A549 (cell line): ENCODE data around the gene GPR176. TPM values are rescaled to one million over a fixed set of nuclear protein-coding genes. Genes with fewer than 3 reads are reported as not detected.

ENCODE experiments used
- ATAC-seq, 2 experiments: fragments of 200-7000 bp in 1 of 2; fragments of >200 bp in 1 of 2; cut with Nextera tagmentation in 1 of 2; cut with Tn5 transposase in 1 of 2; 3 replicates each; pipeline versions ENCODE4 v1.8.0 to v1.9.1; 2018 to 2020; ENCODE audit warnings: mild to moderate bottlenecking in 1 of 2, moderate library complexity in 1 of 2
- CTCF ChIA-PET: fragments of 300-600 bp; sonication (Branson Sonifier 250); formaldehyde crosslinking; extraction: SDS; loops from one replicate; lab custom pipeline; 2021; ENCODE audit warnings: antibody characterized with exemption, inconsistent platforms; lab: Yijun Ruan, JAX
- POLR2A ChIA-PET: fragments of 350-600 bp; formaldehyde crosslinking; extraction: SDS; loops from one replicate; lab custom pipeline; 2021; ENCODE audit warnings: antibody characterized with exemption, inconsistent platforms; lab: Yijun Ruan, JAX
- DNase-seq, 2 experiments: peaks; one replicate each; pipeline versions ENCODE4 v3.0.0 to v3.0.0-alpha.2; 2011 to 2016; ENCODE audit warnings: low read depth in 1 of 2, low spot score in 1 of 2
- FAIRE-seq: peaks from 2 replicates; lab custom pipeline; 2011; peaks lifted over from hg19 to GRCh38; lab: Jason Lieb, UNC
- H3K27ac ChIP-seq, 2 experiments: fragments of >200 bp; sonication (Bioruptor Twin); formaldehyde crosslinking; 3 replicates each; pipeline ENCODE4 v1.5.1; 2016 to 2017
- H3K4me1 ChIP-seq: fragments of >200 bp; sonication (Bioruptor Twin); formaldehyde crosslinking; 3 replicates; pipeline ENCODE4 v1.6.1; 2016
- H3K4me2 ChIP-seq: fragments of >200 bp; sonication (Bioruptor Twin); formaldehyde crosslinking; 3 replicates; pipeline ENCODE4 v1.6.1; 2016
- H3K4me3 ChIP-seq: fragments of >200 bp; sonication (Bioruptor Twin); formaldehyde crosslinking; 3 replicates; pipeline ENCODE4 v1.5.1; 2016
- H3K9me3 ChIP-seq: fragments of >200 bp; sonication (Bioruptor Twin); formaldehyde crosslinking; 3 replicates; pipeline ENCODE4 v1.6.1; 2016
- ATOH8 ChIP-seq: fragments of 250-450 bp; sonication (Bioruptor Pico); IDR thresholded peaks from 2 replicates; pipeline ENCODE4 v1.5.0; 2020; ENCODE audit warnings: low read depth, mild to moderate bottlenecking, moderate library complexity
- CEBPB ChIP-seq, 2 experiments: fragments of >200 bp in 1 of 2; sonication (Bioruptor Twin) in 1 of 2; formaldehyde crosslinking in 1 of 2; IDR thresholded peaks; 2 replicates each; pipeline ENCODE4 v1.6.1; 2012 to 2016
- CHD4 ChIP-seq: fragments of 200-600 bp; sonication (generic); IDR thresholded peaks from 2 replicates; pipeline ENCODE4 v1.6.1; 2016; ENCODE audit warnings: antibody characterized with exemption, mild to moderate bottlenecking, borderline replicate concordance
- E2F6 ChIP-seq: IDR thresholded peaks from 2 replicates; pipeline ENCODE4 v1.6.1; 2012; ENCODE audit warnings: low read depth, borderline replicate concordance
- EHMT2 ChIP-seq: fragments of 200-600 bp; sonication (generic); IDR thresholded peaks from 2 replicates; pipeline ENCODE4 v1.6.1; 2016; ENCODE audit warnings: antibody characterized with exemption, low read depth, mild to moderate bottlenecking, moderate library complexity
- EP300 ChIP-seq, 2 experiments: fragments of >200 bp; sonication (Bioruptor Twin); formaldehyde crosslinking; IDR thresholded peaks; 2 replicates in 1 of 2; 3 replicates in 1 of 2; pipeline ENCODE4 v1.6.1; 2016 to 2017
- ESRRA ChIP-seq: fragments of 150-350 bp; IDR thresholded peaks from 2 replicates; pipeline ENCODE4 v1.6.1; 2014; ENCODE audit warnings: mild to moderate bottlenecking, low read length, borderline replicate concordance
- HDAC2 ChIP-seq: fragments of 200-600 bp; sonication (generic); IDR thresholded peaks from 2 replicates; pipeline ENCODE4 v1.6.1; 2016
- HES2 ChIP-seq: fragments of >200 bp; sonication (Bioruptor Twin); formaldehyde crosslinking; IDR thresholded peaks from 2 replicates; pipeline ENCODE4 v1.6.1; 2016
- HEYL ChIP-seq: fragments of 250-450 bp; sonication (Bioruptor Pico); IDR thresholded peaks from 2 replicates; pipeline ENCODE4 v1.8.0; 2021; ENCODE audit warnings: mild to moderate bottlenecking, moderate library complexity
- HMGXB4 ChIP-seq: fragments of 250-450 bp; sonication (Bioruptor Pico); IDR thresholded peaks from 2 replicates; pipeline ENCODE4 v1.5.0; 2021; ENCODE audit warnings: mild to moderate bottlenecking, moderate library complexity, borderline replicate concordance
- JUN ChIP-seq, 2 experiments: fragments of >200 bp; sonication (Bioruptor Twin); formaldehyde crosslinking; IDR thresholded peaks; 2 replicates in 1 of 2; 3 replicates in 1 of 2; pipeline ENCODE4 v1.6.1; 2016 to 2017
- KDM1A ChIP-seq: fragments of 200-600 bp; sonication (generic); IDR thresholded peaks from 2 replicates; pipeline ENCODE4 v1.6.1; 2016; ENCODE audit warnings: low read depth, mild to moderate bottlenecking
- MAFK ChIP-seq: fragments of 450-650 bp; IDR thresholded peaks from 2 replicates; pipeline ENCODE4 v1.6.1; 2014; ENCODE audit not compliant: partially characterized antibody
- MAX ChIP-seq: IDR thresholded peaks from 2 replicates; pipeline ENCODE4 v1.6.1; 2012
- MAZ ChIP-seq: fragments of 150-350 bp; IDR thresholded peaks from 2 replicates; pipeline ENCODE4 v1.6.1; 2014; ENCODE audit warnings: antibody characterized with exemption, low read depth, low read length, borderline replicate concordance
- NFE2L2 ChIP-seq: fragments of 150-350 bp; conservative IDR thresholded peaks from 2 replicates; pipeline ENCODE4 v1.6.1; 2014; ENCODE audit warnings: low read length
- NPAS2 ChIP-seq: fragments of 250-450 bp; sonication (Bioruptor Pico); IDR thresholded peaks from 2 replicates; pipeline ENCODE4 v1.8.0; 2022; ENCODE audit warnings: mild to moderate bottlenecking, moderate library complexity, borderline replicate concordance
- RAD21 ChIP-seq, 2 experiments: fragments of >200 bp in 1 of 2; sonication (Bioruptor Twin) in 1 of 2; formaldehyde crosslinking in 1 of 2; IDR thresholded peaks in 1 of 2; conservative IDR thresholded peaks in 1 of 2; 2 replicates in 1 of 2; 3 replicates in 1 of 2; pipeline ENCODE4 v1.6.1; 2012 to 2018; ENCODE audit warnings: inconsistent platforms in 1 of 2
- RARB ChIP-seq: fragments of 250-450 bp; sonication (Bioruptor Pico); IDR thresholded peaks from 2 replicates; pipeline ENCODE4 v1.8.0; 2021; ENCODE audit warnings: mild to moderate bottlenecking, moderate library complexity
- RNF2 ChIP-seq: fragments of 200-600 bp; sonication (generic); IDR thresholded peaks from 2 replicates; pipeline ENCODE4 v1.6.1; 2016; ENCODE audit warnings: low read depth, mild to moderate bottlenecking, antibody characterized with exemption, moderate library complexity, borderline replicate concordance
- SMC3 ChIP-seq: fragments of >200 bp; sonication (Bioruptor Twin); formaldehyde crosslinking; IDR thresholded peaks from 3 replicates; pipeline ENCODE4 v1.6.1; 2018; ENCODE audit warnings: inconsistent platforms
- USF2 ChIP-seq: fragments of 450-650 bp; IDR thresholded peaks from 2 replicates; pipeline ENCODE4 v1.6.1; 2014; ENCODE audit warnings: antibody characterized with exemption
- WGBS: methylation state at CpG from one replicate; pipeline ENCODE4 v1.1.6; 2017; ENCODE audit errors: missing lambda C conversion rate; 5-methylcytosine and 5-hydroxymethylcytosine counted together
- polyA minus RNA-seq: library from RNA; depleted of rRNA, polyadenylated mRNA; stranded (reverse); fragments of >200 nt; gene quantifications from 2 replicates; pipeline ENCODE4 v1.2.3, GENCODE V29; 2011; rRNA and poly(A)+ RNA removed
- polyA plus RNA-seq, 4 experiments: library from polyadenylated mRNA; depleted of rRNA in 3 of 4; stranded (reverse); fragments of >200 nt; fragmentation: RNase III in 1 of 4; extraction: RNeasy Plus Mini Kit Qiagen cat#74134 plus additional on column Dnase treatment in 1 of 4; gene quantifications; 2 replicates in 3 of 4; 3 replicates in 1 of 4; pipeline ENCODE4 v1.2.3, GENCODE V29; 2011 to 2017

The GPR176 gene
- polyA plus RNA-seq (2011; rRNA removed): 1.5 and 2.0 TPM in 2 replicates
- polyA plus RNA-seq (2012; cell fraction: cytosol; rRNA removed): 1.2 and 1.7 TPM in 2 replicates
- polyA plus RNA-seq (2012; cell fraction: nucleus; rRNA removed): 1.2 and 2.5 TPM in 2 replicates
- polyA plus RNA-seq (2017; fragmentation: RNase III; extraction: RNeasy Plus Mini Kit Qiagen cat#74134 plus additional on column Dnase treatment): 7.1 to 8.1 TPM (median 8.1 TPM) in 3 replicates
- 2.9 and 8.2 TPM in 2 replicates for polyA minus RNA-seq

- TF ChIP-seq CHD4 (no peak), MAX (peak; percentile 73), NPAS2 (CRISPR knock-in tag) (no peak), E2F6 (peak; percentile 44; the same call in 1 of the 2 replicates), HEYL (CRISPR knock-in tag) (no peak), HMGXB4 (CRISPR knock-in tag) (no peak), ATOH8 (CRISPR knock-in tag) (no peak), RAD21 (conservative IDR thresholded peaks at IDR 0.05 in 1 of 2, IDR thresholded peaks at IDR 0.05 in 1 of 2) (no peak; a peak in 1 of 5 replicates), HDAC2 (peak; percentile 62; the same call in 1 of the 2 replicates), USF2 (no peak), RNF2 (no peak)
- TF ChIP-seq, all 56 proteins: peak for 3
- FAIRE-seq (no peak), DNase-seq (peak; percentile 30 to 64), ATAC-seq (peak; percentile 89 to 90)
- Histone ChIP-seq H3K4me2 (peak within 1 kb of the TSS; percentile 75), H3K9me3 (no peaks in the 10 kb centered on the region), H3K4me3 (peak within 1 kb of the TSS; percentile 50), H3K27ac (peak within 1 kb of the TSS; percentile 68 to 91), H3K4me1 (peaks cover 8% of the 10 kb centered on the region; the same call in 1 of the 3 replicates)
- WGBS: 6% methylated on average over 9 of the region's 84 CpGs
- POLR2A ChIA-PET: interaction anchor here (1.0 to 2.2 kb wide), 3 partner anchors 14 to 138 kb away, joined by 3 to 12 read pairs (median 5); partner anchors contain the start of genes EIF2AK4 and FSIP1
- CTCF ChIA-PET: interaction anchor here (0.6 to 1.2 kb wide), 3 partner anchors 14 to 185 kb away, joined by 3 read pairs; partner anchors contain the start of gene EIF2AK4
These were observed at the start of gene GPR176 for GRCh38 chr15:39919748-39920509. TSS of gene GPR176 (minus strand) at chr15:39920266. CDS start at chr15:39920026, 240 bp downstream.

GRCh38 chr15:39969002-39969394 lies 48.9 kb upstream of the GPR176 start:
- ChIA-PET CTCF (no interaction called here), POLR2A (no interaction called here)
- H3K9me3 ChIP-seq: no peaks in the 10 kb centered on the region
- ATAC-seq (no peak), DNase-seq (no peak), FAIRE-seq (no peak)
- 95% methylated on average over 2 of the region's 2 CpGs for WGBS
- no peaks in the 10 kb centered on the region; the same call in 2 of the 3 replicates for H3K4me1 ChIP-seq
- H3K27ac ChIP-seq: no peak overlapping the region
- no peak overlapping the region for H3K4me2 ChIP-seq
- no peak overlapping the region for H3K4me3 ChIP-seq
- no peak for TF ChIP-seq ESRRA
- no peak for TF ChIP-seq RARB (CRISPR knock-in tag)
- TF ChIP-seq MAX: no peak
- no peak for TF ChIP-seq EHMT2
- no peak for TF ChIP-seq SMC3
- TF ChIP-seq JUN (IDR thresholded peaks at IDR 0.05): no peak
- no peak for TF ChIP-seq MAZ
- no peak for TF ChIP-seq CEBPB (IDR thresholded peaks at IDR 0.05)
- TF ChIP-seq NFE2L2: no peak
- TF ChIP-seq MAFK: no peak
- no peak for TF ChIP-seq HES2
- no peak for TF ChIP-seq EP300 (IDR thresholded peaks at IDR 0.05)
- TF ChIP-seq ATOH8 (CRISPR knock-in tag): no peak
- no peak for TF ChIP-seq KDM1A
- TF ChIP-seq E2F6: no peak
- TF ChIP-seq NPAS2 (CRISPR knock-in tag): no peak
